HUES48 (cell line): Measurements from ENCODE around the gene TSPAN5.
"Not testable (repeated sequence)": the region's sequence is repeated elsewhere in the genome, so short reads cannot be mapped to it uniquely, and the experiment has no call there.

ENCODE experiments used
- H3K27ac ChIP-seq: one replicate; pipeline ENCODE4 v1.7.0; 2013; ENCODE audit warnings: low read depth, low read length, inconsistent platforms
- H3K27me3 ChIP-seq: 2 replicates; pipeline ENCODE4 v1.6.1; 2013; ENCODE audit warnings: mild to moderate bottlenecking, low read length; ENCODE audit not compliant: control insufficient read depth, insufficient read depth
- H3K36me3 ChIP-seq: 2 replicates; pipeline ENCODE4 v1.6.1; 2013; ENCODE audit warnings: low read length; ENCODE audit not compliant: control insufficient read depth, insufficient read depth
- H3K4me1 ChIP-seq: 2 replicates; pipeline ENCODE4 v1.6.1; 2013; ENCODE audit warnings: mild to moderate bottlenecking, low read length; ENCODE audit not compliant: control insufficient read depth, insufficient read depth
- H3K4me3 ChIP-seq: 2 replicates; pipeline ENCODE4 v1.5.1; 2013; ENCODE audit warnings: mild to moderate bottlenecking, low read depth, low read length
- H3K9ac ChIP-seq: 2 replicates; pipeline ENCODE4 v1.6.1; 2013; ENCODE audit warnings: mild to moderate bottlenecking, low read depth, low read length, moderate library complexity
- H3K9me3 ChIP-seq: 2 replicates; pipeline ENCODE4 v1.6.1; 2013; ENCODE audit warnings: low read length; ENCODE audit not compliant: control insufficient read depth, insufficient read depth

TSPAN5 gene

DNA sequence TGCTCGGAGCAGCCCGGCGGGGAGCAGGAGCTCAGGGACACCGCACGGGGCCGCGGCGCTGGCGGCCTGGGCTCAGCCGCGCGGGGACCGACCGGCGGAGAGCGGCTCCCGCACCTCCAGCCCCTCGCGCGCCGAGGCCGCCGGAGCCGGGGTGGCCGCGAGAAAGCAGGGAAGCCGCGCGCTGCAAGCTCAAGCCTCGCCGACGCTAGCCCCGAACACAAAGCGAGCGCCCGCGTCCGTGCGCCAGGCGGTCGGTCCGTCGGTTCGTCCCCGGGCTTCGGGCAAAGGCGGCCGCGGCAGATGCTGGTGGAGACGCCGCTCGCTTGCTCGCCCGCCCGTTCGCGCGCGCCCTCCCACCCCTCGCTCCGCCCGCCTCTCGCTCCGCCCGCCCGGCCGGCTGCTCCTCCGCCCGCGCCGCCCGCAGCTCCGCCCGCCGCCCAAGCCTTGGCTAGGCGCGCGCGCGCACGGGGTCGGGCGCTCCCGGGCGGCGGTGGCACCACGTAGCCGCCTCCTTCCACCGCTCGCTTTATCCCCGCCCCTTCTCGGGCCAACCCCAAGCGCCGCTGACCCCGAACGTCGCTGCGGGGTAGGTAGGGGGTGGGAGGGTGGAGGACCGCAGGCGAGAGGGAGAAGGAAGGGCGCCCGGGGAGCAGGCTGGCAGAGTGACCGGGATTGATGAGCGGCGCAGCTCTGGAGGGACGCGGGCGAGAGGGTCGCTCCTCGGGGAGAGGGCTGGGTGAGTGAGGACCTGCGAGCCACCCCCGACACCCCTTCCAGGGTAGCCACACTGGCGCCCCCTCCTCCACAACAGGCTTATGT, at the start of gene TSPAN5:
TSS of gene TSPAN5 (minus strand) at position 325 of the 819 bp plus-strand sequence.
- Histone ChIP-seq H3K9ac (peak within 1 kb of the TSS; percentile 43), H3K36me3 (no peaks in the 10 kb centered on the region), H3K27ac (peak within 1 kb of the TSS; percentile 3), H3K9me3 (no peaks in the 10 kb centered on the region), H3K4me3 (peak within 1 kb of the TSS; percentile 88), H3K27me3 (peaks cover 46% of the 10 kb centered on the region), H3K4me1 (peaks cover 47% of the 10 kb centered on the region)

DNA sequence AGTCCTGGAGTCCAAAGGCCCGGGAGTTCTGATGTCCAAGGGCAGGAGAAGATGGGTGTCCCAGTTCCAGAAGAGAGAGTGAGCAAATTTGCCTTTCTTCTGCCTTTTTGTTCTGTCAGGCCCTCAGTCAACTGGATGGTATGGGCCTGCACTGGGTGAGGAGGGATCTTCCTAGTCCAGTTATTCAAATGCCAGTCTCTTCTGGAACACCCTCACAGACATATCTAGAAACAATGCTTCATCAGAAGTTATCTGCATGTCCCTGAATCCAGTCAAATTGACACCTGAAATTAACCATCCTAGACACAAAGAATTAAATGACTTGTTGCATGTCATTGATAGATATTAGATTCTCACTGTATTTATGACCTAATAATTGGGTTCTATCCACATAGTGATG, 48.5 kb upstream of the TSPAN5 start:
- Histone ChIP-seq H3K9me3 (peaks cover 3% of the 10 kb centered on the region), H3K36me3 (no peaks in the 10 kb centered on the region), H3K4me3 (no peak overlapping the region), H3K4me1 (no peaks in the 10 kb centered on the region), H3K27me3 (no peaks in the 10 kb centered on the region), H3K9ac (no peak overlapping the region), H3K27ac (no peak overlapping the region)

DNA sequence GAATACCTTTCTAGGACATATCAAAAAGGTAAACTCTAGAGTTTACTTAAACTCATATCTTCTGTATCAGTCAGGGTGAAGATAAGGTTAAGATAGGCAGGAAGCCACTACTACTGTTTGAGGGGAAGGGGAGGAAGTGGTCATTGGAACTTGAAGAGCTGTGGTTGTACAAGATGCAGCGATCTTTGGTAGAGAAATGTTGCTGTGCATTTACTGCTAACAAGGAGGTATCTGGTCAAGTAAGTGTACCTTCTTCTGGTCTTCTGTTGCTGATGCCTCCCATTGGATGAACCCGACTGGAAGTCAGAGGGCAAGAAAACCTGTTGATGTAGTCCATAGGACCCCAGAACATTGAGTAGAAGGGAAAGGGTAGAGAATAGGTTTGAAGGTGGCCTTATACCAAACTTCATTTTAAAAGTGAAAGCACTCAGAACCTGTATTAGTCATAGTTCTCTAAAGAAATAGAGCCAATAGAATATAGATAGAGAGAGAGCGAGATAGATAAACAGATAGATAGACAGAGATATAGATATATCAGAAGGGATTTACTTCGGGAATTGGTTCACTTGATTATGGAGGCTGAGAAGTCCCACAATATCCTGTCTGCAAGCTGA, 47.9 kb upstream of the TSPAN5 start:
- Histone ChIP-seq H3K27ac (no peak overlapping the region), H3K9ac (no peak overlapping the region), H3K4me3 (no peak overlapping the region), H3K27me3 (no peaks in the 10 kb centered on the region), H3K9me3 (peaks cover 3% of the 10 kb centered on the region), H3K36me3 (no peaks in the 10 kb centered on the region), H3K4me1 (no peaks in the 10 kb centered on the region)

DNA sequence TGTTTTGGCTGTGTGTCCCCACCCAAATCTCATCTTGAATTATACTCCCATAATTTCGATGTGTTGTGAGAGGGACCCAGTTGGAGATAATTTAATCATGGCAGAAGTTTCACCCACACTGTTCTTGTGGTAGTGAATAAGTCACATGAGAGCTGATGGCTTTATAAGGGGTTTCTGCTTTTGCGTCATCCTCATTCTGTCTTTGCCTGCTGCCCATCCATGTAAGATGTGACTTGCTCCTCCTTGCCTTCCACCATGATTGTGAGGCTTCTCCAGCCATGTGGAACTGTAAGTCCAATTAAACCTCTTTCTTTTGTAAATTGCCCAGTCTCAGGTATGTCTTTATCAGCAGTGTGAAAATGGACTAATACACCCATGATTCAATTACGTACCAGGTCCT, 47.2 kb upstream of the TSPAN5 start:
- H3K36me3 ChIP-seq, H3K4me3 ChIP-seq, H3K9ac ChIP-seq, H3K27ac ChIP-seq, H3K9me3 ChIP-seq, H3K27me3 ChIP-seq, H3K4me1 ChIP-seq: not testable (repeated sequence)

DNA sequence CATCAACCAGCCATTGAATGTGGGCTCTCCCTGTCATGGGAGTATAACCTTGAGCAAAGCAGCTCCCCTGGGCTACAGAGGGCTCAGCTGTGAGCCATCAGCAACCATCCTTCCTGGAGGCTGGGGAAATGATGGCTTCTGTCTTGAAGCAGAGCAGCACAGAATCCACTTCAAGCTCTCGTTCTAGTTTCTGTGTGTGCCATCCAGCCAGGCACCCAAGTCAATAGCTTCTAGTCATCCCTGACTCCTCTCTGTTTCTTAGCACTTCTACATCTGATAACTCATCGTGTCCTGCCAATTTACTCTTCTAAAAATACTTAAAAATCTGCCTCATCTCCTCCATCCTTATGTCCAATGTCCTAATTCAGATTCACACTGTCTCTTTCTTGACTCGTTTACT, 42.2 kb upstream of the TSPAN5 start:
- H3K27me3 ChIP-seq = no peaks in the 10 kb centered on the region
- H3K27ac ChIP-seq = no peak overlapping the region
- no peaks in the 10 kb centered on the region for H3K36me3 ChIP-seq
- H3K4me1 ChIP-seq = no peaks in the 10 kb centered on the region
- peaks cover 3% of the 10 kb centered on the region for H3K9me3 ChIP-seq
- no peak overlapping the region for H3K9ac ChIP-seq
- no peak overlapping the region for H3K4me3 ChIP-seq

DNA sequence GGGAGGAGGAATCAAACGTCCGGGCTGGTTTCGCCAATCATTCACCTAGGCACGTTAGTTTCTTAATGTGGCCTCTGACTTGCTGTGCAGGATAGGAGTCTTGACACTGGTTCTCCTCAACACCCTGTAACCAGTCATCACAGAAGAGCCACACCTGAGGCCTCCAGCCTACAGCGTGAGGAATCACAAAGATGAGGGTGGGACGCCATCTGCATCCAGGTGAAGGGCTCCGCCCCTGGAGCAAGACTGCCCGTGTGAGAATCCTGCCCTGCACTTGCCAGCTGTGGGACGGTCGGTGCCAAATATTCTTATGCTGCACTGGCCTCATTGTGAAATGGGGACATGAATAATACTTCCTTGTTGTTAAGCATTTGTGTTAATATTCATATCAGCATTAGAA, 35.7 kb upstream of the TSPAN5 start:
- Histone ChIP-seq H3K27ac (no peak overlapping the region), H3K4me3 (no peak overlapping the region)

DNA sequence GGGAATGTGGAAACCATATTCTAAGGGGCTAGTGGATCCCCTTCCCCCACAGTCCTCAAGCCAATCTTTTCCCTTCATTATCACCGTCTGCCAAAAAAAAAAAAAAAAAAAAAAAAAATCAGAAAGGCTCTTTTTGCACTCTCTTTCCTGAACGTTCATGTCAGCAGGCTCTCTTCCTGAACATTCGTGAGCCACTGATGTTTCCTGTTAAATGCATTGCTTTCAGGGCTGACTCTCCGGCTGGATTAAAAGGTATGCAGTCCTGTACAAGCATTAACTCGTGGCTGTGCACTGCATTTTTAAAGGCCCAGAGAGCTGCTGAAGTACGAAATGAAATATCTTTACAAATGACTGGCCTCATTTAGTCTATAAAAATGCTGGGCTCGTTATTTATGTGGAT, 34.0 kb upstream of the TSPAN5 start:
- no peak overlapping the region for H3K27ac ChIP-seq
- H3K4me1 ChIP-seq = no peaks in the 10 kb centered on the region
- H3K4me3 ChIP-seq = no peak overlapping the region
- H3K36me3 ChIP-seq = no peaks in the 10 kb centered on the region
- H3K27me3 ChIP-seq = no peaks in the 10 kb centered on the region
- H3K9ac ChIP-seq = no peak overlapping the region
- H3K9me3 ChIP-seq = no peaks in the 10 kb centered on the region

More for the DNA sequence above, 35.7 kb upstream of the TSPAN5 start:
- Histone ChIP-seq H3K36me3 (no peaks in the 10 kb centered on the region), H3K27me3 (no peaks in the 10 kb centered on the region), H3K9ac (no peak overlapping the region), H3K4me1 (no peaks in the 10 kb centered on the region), H3K9me3 (no peaks in the 10 kb centered on the region)

DNA sequence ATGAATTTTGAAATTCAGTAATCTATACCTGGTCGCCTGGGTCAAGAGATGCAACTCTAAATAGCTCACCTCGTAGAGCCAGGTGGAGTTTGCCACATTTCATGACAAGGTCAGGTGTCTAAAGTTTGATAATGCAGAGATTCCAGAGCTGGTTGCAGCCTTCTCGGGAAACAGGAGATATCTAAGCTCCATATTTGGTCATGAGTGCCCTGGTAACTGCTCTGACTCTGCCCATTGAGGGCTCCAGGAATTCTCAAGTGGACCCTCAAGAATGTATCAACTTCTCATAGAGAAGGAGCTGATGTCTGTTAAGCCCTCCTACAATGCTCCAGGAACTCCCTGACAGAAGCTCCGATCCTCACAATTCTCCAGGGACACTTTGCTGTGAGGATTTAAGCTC, 33.2 kb upstream of the TSPAN5 start:
- H3K9me3 ChIP-seq = no peaks in the 10 kb centered on the region
- H3K36me3 ChIP-seq = no peaks in the 10 kb centered on the region
- no peak overlapping the region for H3K27ac ChIP-seq
- no peak overlapping the region for H3K9ac ChIP-seq
- H3K4me3 ChIP-seq = no peak overlapping the region
- H3K27me3 ChIP-seq = no peaks in the 10 kb centered on the region
- H3K4me1 ChIP-seq = no peaks in the 10 kb centered on the region

DNA sequence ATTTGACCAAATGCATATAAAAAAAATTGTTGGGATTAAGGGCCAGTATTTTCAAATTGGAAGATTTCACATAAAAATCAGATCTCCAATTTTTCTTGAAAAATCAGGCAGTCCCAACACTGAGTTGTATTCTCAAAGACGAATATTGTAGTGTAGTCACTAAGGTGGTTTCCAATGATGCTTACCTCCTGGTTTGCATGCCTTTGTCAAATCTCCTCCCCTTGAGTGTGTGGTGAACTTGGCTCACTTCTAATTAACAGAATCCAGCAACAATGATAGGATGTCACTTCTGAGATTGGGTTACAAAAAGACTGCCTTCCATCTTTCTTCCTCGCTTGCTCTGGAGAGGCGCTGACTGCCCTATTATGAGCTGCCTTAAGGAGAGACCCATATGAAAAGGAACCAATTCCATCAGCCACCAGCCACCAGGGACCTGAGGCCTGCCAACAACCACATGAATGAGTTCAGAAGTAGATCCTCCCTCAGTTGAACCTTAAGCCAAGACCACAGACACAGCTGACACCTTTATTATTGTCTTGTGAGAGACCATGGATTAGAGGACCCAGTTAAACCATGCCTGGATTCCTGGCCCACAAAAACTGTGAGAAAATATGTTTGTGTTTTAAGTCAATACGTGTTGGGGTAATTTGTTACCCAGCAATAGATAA, 31.2 kb upstream of the TSPAN5 start:
- no peak overlapping the region for H3K27ac ChIP-seq
- no peaks in the 10 kb centered on the region for H3K9me3 ChIP-seq
- no peaks in the 10 kb centered on the region for H3K36me3 ChIP-seq

DNA sequence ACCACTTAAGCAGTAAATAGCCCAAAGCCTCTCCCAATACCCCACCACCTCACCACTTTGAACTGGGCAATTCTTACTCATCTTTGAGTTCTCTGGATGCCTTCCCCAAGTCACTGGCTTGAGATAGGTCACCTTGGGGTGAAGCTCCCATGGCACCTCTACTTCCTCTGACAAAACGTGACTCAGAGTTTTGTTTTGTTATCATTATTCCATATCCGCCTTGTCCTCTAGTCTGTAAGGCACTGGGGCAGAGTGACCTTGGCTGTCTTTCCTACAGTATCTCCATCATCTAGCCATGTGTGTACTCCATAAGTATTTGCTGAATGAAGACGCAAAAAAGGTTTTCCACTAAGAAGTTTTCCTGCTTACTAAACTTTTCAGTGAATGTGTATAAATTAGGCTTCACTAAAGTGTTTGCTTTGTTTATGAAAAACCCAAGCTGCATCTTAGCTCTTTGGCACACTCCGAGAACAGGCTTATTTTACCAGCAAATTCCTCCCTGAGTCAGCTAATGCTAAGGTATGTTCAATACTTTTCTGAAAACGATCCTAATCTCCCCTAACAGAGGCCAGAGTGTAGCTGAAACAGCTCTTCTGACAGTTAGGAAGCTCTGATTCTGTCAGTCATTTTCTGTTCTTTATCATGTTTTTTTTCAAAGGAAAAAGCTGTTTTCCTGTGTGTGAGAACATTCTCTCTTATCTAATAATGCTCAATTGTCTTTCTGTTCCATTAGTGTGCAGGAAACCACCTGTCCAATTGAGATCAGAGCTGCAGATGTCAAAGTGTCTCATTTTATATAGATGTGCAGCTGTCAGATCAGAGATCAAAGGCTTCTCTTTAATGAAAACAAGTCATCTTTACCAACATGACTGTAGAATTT, 30.2 kb upstream of the TSPAN5 start:
- H3K9ac ChIP-seq = no peak overlapping the region
- no peaks in the 10 kb centered on the region for H3K36me3 ChIP-seq
- H3K27me3 ChIP-seq = no peaks in the 10 kb centered on the region
- H3K4me1 ChIP-seq = peaks cover 12% of the 10 kb centered on the region
- H3K4me3 ChIP-seq = no peak overlapping the region
- H3K27ac ChIP-seq = no peak overlapping the region
- no peaks in the 10 kb centered on the region for H3K9me3 ChIP-seq

More for the DNA sequence above, 31.2 kb upstream of the TSPAN5 start:
- Histone ChIP-seq H3K9ac (no peak overlapping the region), H3K27me3 (no peaks in the 10 kb centered on the region), H3K4me3 (no peak overlapping the region), H3K4me1 (peaks cover 12% of the 10 kb centered on the region)
